GM06990 (cell line): ENCODE measurements around the gene TPM2.

Experiments
- DNase-seq: peaks from one replicate; pipeline ENCODE4 v3.0.0-alpha.2; 2011; ENCODE audit not compliant: insufficient read length; ENCODE audit errors: extremely low read depth
- H3K27me3 ChIP-seq: replicated peaks from 2 replicates; pipeline ENCODE4 v1.6.0; 2011; ENCODE audit warnings: low read length; ENCODE audit not compliant: control insufficient read depth, insufficient read depth
- H3K36me3 ChIP-seq: 2 replicates; pipeline ENCODE4 v1.5.1; 2011; ENCODE audit warnings: low read length; ENCODE audit not compliant: control insufficient read depth, insufficient read depth
- H3K4me3 ChIP-seq: replicated peaks from 2 replicates; pipeline ENCODE4 v1.5.1; 2011; ENCODE audit warnings: low read depth, mild to moderate bottlenecking, control low read depth, low read length
- TF ChIP-seq, protein P1 (sequence below): IDR thresholded peaks from 2 replicates; pipeline ENCODE4 v1.5.1; 2011; ENCODE audit warnings: low read length, control low read depth, mild to moderate bottlenecking, inconsistent platforms; ENCODE audit not compliant: insufficient read depth, poor library complexity, severe bottlenecking

Gene TPM2

DNA sequence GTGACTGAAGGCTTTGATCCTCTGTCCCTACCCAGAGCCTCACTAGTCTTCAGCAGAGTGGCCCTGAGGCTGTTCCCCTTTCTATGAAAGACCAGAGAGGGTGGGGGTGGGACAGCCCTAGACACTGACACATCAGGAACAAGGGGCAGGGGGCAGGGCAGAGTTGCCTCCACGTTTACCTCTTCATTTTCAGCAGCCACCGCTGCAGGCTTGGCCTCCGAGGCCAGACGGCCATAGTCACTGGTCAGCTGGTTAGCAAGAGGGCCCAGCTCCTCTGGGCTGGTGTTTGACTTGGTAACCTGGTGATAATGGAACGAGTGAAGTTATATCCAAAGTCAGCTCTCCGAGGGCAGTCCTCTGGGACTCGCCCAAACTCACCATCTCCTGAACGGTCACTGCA lies 15.6 kb upstream of the TPM2 start:
- Histone ChIP-seq H3K27me3 (no peaks in the 10 kb centered on the region), H3K4me3 (no peak overlapping the region), H3K36me3 (peaks cover 59% of the 10 kb centered on the region)
- TF ChIP-seq, protein P1, sequence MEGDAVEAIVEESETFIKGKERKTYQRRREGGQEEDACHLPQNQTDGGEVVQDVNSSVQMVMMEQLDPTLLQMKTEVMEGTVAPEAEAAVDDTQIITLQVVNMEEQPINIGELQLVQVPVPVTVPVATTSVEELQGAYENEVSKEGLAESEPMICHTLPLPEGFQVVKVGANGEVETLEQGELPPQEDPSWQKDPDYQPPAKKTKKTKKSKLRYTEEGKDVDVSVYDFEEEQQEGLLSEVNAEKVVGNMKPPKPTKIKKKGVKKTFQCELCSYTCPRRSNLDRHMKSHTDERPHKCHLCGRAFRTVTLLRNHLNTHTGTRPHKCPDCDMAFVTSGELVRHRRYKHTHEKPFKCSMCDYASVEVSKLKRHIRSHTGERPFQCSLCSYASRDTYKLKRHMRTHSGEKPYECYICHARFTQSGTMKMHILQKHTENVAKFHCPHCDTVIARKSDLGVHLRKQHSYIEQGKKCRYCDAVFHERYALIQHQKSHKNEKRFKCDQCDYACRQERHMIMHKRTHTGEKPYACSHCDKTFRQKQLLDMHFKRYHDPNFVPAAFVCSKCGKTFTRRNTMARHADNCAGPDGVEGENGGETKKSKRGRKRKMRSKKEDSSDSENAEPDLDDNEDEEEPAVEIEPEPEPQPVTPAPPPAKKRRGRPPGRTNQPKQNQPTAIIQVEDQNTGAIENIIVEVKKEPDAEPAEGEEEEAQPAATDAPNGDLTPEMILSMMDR = no peak
- DNase-seq = no peak

DNA sequence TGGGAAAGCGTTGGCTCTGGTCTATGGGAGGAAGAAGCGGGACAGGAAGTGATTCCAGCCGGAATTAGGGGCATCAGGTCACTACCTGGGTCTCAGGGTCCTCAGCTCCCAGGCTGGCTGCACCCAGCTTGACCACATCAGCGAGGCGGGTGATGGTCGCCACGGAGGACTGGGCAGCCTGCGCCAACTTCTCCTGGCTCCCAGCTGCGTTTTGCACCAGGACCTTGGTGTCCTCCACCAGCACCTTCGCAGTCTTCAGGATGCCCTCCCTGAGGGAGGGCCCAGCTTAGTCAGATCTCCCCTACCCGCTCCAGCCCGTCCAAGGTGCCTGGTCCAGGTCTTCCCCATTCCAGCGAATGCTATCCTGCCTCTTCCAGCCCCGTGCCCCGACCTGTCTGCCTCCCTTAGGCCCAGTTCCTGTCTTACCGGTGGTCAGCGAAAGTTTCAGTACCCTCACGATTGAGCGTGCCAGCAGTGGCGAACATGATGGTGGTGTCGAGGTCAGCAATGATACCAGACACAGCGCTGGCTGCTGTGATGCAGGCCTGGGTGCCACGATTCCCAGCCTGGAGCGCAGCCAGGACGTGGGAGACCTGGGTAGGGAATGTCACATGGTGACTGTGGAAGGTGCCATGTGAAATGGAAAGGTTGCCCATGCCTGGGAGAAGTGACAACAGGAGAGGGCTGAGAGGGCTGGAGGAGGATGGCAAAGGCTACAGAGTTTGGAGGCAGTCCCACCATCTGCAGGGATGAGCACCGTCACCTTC lies 14.4 kb upstream of the TPM2 start:
- TF ChIP-seq, protein P1 = no peak
- Histone ChIP-seq H3K27me3 (no peaks in the 10 kb centered on the region), H3K36me3 (peaks cover 70% of the 10 kb centered on the region), H3K4me3 (no peak overlapping the region)
- no peak for DNase-seq

DNA sequence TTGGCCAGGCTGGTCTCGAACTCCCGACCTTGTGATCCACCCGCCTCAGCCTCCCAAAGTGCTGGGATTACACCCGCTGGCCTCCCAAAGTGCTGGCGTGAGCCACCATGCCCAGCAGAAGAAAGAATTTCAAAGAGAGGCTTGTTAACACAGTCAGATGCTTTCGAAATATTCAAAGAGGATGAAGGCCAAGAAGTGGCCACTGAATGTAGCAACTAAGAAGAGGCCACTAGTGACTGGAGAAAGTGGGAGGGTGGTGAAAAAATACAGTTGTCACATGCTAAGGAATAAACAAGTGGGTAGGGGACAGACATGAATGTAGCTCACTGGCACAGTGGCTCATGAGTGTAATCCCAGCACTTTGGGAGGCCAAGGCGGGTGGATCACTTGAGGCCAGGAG lies 13.0 kb upstream of the TPM2 start:
- TF ChIP-seq, protein P1 = no peak
- Histone ChIP-seq H3K4me3 (no peak overlapping the region), H3K36me3 (peaks cover 77% of the 10 kb centered on the region), H3K27me3 (no peaks in the 10 kb centered on the region)
- no peak for DNase-seq

DNA sequence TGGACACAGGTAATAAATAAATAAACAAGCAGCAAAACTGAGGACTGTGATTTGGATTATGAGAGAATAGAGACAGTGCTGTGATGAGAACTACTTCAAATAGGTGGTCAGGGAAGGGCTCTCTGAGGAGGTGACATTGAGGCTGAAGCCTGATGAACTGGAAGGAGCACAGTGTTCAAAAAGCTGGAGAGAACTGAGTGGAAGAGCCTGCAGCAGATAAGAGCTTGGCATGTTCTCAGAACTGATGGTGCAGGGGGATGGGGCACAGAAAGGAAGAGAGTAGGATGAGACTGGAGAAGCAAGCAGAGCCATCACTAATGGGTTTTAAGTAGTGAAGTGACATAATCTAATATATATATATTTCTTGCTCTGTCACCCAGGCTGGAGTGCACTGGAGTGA lies 11.2 kb upstream of the TPM2 start:
- Histone ChIP-seq H3K4me3 (no peak overlapping the region), H3K27me3 (no peaks in the 10 kb centered on the region), H3K36me3 (peaks cover 69% of the 10 kb centered on the region)
- TF ChIP-seq, protein P1 = no peak
- DNase-seq = no peak

DNA sequence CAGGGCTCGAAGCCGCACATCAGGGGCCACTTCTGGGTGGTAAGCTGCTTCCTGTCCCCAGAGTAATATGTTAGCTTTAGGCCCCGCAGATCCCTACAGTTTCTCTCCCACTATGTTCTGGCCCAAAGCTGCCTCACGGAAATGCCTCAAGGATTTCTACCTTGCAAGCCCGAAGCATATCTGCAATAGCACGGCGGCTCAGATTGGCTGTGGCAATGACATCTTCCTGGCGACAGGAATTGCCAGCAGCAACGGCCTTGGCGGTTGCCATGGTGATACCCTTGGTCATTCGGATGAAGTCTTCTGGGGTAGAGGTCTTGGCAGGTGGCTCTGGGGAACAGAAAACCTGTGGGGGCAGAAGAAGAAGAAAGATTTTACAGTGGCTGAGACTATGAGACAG lies 10.3 kb upstream of the TPM2 start:
- H3K4me3 ChIP-seq = no peak overlapping the region
- no peaks in the 10 kb centered on the region for H3K27me3 ChIP-seq
- TF ChIP-seq, protein P1 = no peak
- H3K36me3 ChIP-seq = peaks cover 60% of the 10 kb centered on the region
- DNase-seq = no peak

DNA sequence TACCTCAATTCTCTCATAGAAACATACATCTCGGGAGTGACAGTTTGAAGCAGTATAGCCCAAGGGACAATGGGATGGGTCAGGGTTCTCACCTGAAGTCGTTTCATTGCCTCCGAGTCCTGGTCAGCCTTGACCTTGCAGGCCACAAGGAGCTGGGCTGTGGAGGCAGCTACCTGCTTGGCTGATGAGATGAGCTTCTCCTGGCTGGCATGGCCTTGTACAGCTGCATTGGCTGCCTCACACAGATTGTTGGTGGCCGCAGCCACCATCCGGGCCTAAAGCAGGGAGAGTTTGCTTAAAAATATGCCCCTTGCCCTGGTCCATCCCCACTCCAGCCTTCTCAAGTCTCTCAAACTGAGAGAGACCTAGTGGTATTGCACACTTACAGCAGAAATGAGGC lies 8.5 kb upstream of the TPM2 start:
- H3K27me3 ChIP-seq = no peaks in the 10 kb centered on the region
- H3K36me3 ChIP-seq = peaks cover 44% of the 10 kb centered on the region
- TF ChIP-seq, protein P1 = no peak

More for the DNA sequence above, 8.5 kb upstream of the TPM2 start:
- H3K4me3 ChIP-seq = no peak overlapping the region
- DNase-seq = no peak
